ENCODE measurements around the gene LRRK1.

Gene LRRK1

DNA sequence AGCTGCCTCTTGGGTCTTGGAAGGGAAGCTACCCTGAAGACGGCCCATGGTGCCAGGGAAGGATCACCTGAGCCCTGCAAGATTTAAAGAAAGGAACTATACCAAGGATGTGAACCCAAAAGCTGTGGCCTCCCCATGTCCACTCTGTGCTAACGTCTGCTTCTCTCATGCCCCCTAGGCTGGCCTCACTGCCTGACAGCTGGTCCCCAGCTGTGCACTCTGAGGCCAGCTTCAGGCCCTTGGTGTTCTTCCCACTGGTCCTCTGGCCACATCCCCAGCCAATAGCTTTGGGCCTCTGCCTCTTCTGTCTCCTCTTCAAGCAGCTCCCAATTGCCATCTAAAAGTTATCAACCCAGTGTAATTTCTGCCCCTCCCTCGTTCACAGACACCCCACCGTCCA, 5.2 kb upstream of the LRRK1 start:
- no peak for DNase-seq

DNA sequence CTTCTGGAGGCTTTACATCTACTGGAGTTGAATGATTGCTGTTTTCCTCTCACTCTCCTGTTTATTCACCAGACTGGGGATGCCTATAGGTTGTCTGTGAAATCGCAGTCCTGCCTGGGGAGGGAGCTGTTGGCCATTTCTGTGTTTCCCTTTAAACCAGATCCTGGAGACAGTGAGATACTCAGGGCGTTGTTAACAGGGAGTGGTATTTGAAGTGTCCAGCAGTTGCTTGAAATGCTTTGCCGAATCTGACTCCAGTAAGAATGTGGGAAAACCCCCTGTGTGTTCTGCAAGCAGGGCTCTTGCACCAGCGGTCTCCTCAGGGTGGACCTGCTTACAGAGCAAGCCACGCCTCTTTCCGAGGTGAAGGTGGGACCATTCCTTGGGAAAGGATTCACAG, 4.3 kb upstream of the LRRK1 start:
- peak; percentile 3 for DNase-seq

DNA sequence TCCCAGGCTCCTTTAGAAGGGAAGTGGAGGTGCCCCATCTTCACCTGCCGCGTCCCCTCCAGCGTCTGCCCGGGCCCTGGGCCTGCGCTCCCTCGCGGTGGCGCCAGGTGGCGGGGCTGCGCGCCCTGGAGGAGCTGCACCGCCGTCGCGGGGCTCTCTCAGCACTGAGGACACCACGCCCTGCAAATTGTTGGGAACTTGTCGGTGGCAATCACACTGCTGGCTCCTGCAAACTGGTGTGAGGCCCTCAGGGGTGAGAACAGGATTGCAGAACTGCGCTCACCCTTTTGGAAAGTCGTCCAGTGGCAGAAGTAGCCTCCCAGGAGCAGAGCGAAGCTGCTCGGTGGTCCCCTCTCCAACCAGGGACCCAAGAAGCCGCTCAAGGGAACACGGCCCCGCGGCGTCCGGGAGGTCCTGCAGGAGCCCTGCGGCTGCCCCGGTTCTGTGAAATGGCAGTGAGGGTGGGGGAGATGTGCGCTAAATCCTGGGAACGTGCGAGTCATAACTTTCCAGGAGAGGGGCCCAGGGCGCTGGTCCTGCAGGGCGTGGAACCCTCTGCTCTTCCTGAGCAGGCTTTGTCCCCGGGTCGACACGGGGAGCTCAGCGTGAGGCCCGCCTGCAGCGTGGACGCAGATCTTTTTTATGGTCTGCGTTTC, 995 bp upstream of the LRRK1 start:
- DNase-seq, result peak; percentile 70

DNA sequence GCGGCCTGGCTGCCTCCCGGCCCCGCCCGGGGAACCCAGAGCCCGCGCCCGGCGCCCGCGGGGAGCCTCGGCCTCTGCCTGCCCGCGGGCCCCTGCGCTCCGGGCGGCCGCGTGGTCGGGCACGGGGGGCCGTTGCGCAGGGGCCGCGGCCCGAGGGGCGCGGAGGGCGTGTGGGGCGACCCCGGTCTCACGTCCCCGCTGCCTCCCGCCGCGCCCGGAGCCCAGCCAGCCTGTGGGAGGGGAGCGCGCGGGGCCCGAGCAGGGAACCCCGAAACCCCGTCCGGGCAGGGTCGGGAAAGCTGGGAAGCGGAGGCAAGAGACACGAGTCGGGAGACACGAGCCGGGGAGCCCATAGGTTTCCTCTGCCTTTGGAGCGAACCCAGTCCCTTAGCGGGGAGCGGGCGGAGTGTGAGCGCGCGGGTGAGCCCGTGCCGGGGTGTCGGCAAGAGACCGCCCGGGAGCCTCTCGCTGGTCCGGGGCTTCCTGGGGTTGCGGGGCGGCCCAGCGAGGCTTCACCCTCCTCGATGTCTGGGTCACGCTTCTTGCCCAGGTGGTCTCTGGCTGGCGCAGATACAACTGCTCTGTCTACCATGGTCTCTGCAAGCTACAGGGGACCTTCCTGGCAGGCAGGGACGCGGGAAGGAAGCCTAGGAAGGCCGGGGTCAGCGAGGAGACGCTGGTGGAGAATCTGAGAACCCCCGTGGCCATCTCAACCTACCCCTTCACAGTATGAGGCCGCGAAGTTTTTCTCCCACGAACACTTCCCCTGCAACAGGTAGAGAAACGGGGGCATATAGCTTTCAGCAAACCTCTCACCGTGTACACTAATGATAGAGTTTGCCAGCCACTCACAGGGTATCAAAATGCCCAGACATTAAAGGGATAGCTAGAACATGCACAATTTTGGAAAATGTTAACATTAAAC, 586 bp downstream of the LRRK1 start:
- DNase-seq, result peak; percentile 26

DNA sequence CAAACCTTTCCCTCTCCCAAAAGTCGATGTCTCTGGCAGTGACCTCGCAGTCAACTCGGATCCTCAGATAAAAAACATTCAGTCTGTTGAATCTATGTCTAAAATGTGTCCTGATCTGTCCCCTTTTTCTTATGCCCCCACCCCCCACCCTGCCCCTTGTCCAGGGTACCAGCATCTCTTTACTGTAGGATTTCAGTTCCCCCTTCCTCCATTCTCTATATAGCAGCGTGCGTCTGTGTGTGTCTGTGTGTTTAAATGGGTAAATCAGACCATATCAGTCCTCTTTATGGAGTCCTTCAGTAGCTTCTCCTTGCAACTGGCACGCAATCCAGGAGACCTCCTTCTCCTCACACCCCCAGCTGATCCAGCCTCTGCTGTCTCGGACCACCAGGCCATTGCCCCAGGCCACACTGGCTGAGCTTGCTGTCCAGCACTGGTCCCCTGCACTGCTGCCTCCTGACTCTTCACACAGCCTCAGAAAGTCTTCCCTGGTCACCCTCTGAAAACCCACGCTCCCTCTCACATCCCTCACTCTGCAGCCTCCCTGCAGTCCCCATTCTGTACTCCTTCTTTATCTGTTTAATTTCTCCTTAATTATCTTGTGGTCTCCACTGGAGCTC, 1.5 kb downstream of the LRRK1 start:
- no peak for DNase-seq

DNA sequence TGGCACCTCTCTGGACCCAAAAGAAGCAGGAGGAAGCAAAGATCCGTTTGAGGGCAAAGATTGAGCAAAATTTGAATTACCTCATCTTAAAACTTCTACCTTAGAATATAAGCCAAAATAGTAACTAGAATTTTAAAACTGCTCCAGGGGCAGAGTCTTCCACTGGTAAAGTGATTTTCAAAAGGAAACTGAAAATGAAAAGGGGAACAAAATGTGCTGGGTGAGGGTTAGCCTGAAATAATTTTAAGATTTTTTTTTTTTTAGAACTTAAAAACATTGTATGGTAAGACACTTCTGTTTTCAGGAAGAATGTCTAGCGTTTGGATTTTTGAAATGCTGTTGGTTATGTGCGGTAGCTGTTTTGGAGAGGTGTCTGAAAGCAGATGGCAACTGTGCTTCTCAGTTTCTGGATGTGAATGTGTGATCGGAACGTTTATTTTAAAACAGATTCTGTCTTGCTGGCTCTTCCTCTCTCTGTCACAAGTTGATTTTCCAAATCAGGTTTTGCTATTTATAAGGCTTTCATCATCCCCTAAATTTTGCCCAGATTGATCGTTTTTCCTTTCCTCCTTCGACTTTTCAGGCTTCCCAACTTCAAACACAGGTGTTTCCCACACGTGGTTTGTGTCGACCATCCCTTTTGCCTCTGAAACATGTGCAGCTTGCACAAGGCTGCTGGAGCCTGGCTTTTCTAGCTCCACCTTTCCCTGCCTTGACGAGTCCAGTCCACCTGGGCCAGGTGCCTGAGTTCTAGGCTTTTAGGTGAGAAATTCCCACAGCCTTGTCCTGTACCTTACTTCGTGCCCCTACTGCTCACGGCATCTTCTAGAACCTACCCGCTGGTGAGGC, 3.3 kb downstream of the LRRK1 start:
- no peak for DNase-seq

DNA sequence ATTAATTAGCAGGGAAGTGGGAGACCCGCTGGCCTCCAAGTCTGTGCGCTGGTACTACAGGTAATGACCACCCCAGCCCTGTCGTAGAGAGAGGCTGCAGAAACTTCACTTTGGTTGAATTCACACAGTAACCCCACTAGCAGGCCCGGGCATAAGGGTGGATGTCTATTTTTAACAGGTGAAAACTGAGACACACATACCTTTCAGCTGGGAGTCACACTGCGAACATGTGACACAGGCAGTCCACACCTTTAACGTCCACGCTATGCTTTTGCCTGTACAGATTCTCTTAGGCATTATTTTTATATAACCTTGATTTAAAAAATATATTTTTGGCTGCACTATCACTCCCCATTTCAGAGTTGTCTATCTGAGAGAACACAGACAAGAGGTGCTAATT, 3.9 kb downstream of the LRRK1 start:
- no peak for DNase-seq

DNA sequence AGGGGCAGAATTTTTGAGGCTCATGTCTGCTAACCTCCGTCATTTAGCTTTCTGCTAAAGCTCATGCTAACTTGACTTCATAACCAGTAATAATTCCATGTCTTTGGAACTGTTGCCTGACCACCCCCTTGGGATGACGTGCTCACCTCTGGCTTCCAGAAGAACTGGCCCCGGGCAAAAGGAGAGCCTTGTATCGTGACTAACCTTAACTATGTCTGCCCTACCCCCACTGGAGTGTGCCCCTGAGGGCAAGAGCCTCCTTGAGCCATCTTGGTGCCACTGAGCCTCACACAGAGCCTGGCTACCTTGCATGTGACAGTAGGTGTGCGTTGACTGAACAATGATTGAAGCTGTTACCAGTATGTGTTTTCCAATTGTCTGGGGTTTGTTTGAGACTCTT, 4.7 kb downstream of the LRRK1 start:
- no peak for DNase-seq

DNA sequence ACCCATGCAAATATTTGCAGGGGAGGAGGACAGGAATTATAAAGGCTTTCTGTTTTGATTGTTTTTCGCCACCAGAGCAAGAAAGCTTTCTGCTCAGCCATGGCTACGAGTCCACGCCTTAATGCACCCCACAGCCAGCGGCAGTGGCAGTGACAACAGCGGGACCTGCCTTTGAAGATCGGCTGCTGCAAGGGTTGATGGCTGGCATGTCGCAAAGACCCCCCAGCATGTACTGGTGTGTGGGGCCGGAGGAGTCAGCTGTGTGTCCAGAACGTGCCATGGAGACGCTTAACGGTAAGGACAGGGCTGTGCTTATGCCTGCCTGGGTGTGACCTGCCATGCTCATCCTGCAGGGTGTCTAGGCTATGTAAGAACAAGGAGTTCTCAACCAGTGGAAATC, 5.3 kb downstream of the LRRK1 start:
- no peak for DNase-seq

DNA sequence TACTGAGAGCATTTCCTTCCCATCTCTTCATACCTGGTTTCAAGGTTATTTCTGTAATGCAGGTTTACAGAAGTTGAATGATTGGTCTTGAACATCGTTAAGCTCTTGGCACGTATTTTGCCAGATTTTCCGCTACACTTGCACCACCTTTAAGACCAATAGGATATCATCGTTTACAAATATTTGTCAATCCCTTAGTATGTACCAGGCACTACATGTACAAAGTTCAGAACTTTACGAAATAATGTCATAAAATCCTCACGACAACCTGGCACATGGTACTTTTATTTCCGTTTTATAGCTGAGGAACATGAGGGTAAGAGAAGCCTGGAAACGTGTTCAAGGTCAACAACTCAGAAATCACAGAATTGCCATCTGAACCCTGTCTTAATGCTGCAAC, 6.3 kb downstream of the LRRK1 start:
- DNase-seq, result no peak

DNA sequence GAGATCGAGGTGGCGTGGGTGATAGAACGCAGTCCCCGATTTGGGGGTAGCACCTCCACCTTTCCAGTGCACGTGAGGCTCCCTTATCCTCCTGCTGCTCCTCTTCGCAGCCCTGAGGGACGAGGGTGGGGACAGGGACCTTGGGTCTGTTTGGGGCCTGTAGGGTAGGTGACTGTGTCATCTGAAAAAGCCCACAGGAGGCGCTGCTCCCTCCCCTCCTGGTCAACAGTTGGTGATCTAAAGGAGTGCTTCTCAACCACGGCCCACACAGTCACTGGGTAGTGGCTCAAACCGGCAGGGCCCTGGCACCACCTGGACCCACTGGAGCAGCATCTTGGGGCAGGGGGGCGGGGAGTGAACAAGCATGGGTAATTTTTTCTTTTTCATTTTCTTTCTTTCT, 7.1 kb downstream of the LRRK1 start:
- no peak for DNase-seq

DNA sequence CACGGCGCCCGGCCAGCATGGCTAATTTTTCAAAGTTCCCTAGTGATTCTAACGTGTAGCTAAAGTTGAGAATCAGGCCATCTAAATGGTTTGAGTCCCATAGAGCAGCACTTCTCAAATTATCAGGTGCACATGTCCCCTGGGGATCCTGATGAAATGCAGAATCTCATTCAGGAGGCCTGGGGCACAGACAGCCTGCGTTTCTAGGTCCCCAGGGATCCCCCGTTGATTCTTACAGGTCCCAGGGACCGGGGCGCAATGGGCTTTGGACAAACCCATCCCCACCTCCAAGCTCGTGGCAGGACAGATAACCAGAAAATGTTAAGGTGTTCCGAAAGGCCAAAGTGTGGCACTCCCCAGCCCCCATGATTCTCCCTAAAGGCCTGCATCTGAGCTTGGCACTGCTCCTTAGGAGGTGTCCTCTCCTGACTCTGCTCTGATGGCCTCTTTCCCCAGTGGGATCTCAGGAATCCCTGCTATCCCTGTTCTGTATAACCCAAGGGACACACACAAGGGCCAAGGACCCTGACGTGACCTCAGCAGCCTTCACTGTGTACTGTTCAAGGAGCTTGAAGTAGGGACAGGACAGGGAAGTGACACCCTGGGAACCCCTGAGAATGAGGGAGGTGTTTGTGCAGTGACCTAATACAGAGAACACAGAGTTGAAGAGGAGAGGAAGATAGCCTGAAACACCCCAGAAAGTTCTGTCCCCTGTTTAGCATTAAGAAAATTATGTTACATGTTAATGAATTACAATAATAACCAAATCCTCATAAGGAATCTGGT, 8.0 kb downstream of the LRRK1 start:
- DNase-seq, result no peak

DNA sequence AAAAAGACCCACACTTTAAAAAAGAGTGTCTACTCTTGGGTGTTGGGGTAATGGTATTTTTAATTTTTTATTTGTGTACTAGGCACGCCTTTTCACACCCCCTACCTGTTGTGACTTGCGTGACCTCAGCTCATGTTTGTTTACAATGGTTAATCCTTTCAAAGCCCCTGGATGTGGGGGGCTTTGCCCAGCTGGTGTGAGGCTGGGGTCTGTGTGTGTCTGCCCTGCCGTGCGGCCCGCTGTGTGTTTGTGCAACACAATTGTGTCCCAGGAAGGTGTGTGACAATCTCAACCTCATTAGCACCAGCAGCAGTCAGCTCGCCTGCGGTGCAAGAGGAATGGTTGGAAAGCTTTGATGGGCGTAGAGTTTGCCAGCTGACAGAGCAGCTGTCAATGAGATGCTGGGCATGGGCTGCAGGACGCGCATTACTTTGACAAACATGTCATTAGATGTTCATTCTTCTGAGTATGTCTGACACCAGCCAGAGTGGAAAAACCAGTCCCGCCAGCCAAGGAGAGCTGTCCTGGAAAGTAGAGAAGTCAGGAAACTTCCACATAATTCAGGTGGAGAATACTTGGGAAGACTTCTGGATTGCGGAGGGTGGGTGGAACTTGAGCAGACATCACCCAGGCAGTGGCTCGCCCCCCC, 9.6 kb downstream of the LRRK1 start:
- DNase-seq, result no peak

DNA sequence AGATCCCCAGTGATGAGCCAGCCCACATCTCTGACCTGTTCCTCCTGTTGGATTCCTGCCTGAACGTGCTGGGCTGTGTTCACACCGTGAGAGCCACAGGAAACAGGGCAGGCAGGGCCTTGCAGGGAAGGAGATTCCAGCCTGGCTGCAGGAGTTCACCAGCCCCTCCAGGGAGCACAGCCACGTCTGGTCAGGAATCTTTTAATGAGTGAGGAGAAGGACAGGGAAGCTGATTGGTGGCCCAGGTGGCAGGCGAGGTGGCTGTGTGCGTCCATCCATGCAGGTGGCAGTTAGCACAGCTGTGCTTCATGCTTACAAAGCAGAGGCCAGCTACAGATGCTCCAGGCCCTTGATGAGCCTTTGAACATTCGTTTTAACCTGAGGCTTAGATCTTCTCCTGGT, 10.5 kb downstream of the LRRK1 start:
- no peak for DNase-seq

DNA sequence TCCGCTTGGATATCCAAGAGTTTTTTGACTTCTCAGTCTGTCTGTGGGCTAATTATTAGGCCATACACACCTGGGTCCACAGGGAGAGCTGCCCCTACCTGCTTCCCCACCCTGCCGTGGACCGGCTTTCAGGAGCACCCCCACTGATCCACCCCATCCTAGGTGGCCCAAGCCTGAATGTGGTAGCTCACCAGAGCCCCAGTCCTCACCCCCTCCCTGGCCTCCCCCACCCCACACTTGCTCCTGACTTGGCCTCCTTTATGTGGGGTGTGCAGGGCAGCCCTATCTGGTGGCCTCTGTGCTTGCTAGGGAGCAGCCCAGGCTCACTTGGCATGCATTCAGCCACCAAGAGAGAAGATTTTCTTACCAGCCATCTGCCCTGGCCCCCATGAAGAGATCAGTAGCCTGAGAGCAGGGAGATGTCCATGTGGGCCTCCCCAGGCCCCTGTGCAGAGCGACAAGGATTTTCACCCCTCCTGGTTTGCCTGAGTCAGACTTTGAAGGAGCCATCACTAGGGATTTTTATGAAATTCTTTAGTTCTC, 11.2 kb downstream of the LRRK1 start:
- DNase-seq, result no peak

DNA sequence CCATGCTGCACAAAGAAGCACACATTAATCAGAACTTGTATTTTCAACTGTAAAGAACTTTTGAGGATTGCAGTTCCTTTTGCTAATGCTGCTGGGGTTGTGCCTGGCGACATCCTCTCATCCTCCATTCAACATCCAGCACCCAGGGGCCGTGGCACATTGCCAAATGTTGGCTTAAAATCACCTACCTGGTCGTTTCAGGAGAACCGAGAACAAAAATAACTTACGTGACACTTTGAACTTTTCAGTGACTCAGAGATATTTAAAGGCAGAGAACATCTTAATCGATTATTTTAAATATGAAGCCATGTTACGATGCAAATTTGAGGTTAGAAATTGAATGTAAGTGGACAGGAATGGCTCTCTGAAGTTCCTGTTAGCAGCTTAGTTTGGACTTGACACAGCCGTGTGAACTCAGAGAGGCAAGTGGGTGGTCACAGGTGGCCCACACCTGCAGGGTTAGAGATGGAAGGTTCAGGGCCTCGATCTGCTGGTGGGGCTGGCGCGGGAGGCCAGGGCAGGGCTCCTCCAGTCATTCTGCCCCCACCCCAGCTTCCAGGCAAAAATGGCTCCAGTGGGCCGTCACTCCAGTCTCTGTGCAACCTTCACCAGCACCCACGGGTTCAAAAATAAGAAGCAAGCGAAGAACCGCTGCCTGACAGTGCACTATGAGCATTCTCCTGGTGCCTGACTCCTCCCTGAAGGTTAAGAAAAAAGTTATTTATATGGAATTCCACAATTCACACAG, 12.2 kb downstream of the LRRK1 start:
- DNase-seq, result no peak

DNA sequence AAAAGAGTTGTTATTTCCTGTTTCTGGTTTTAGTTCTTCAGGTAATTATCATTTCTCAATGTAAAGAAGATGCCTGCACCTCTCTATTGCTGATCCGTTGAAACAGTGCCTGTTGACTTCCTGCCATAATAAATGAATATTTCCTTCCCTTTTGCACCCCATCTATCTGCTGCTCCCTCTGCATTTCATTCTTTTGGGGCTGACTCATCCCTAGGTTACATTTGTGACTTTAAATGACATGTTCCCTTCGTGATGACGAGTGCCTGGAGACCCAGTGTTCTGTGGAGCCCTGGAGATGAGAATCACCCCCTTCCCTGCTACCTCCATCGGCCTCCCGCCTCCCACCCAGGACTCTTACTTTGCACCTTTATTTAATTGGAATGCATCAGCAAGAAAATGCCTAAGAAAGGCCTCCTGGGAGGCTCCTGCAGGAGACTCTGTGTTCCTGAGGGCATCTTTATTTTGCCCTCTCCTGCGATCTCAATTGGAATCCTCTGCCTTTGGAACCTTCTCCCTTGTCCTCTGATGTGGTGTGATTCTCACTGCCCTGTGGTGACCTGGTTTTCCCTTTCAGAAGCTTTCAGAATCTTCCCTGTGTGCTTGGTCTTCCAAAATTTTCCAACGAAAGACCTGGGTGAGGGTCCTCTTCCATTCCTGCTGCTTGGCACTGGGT, 13.7 kb downstream of the LRRK1 start:
- DNase-seq, result peak; percentile 8

DNA sequence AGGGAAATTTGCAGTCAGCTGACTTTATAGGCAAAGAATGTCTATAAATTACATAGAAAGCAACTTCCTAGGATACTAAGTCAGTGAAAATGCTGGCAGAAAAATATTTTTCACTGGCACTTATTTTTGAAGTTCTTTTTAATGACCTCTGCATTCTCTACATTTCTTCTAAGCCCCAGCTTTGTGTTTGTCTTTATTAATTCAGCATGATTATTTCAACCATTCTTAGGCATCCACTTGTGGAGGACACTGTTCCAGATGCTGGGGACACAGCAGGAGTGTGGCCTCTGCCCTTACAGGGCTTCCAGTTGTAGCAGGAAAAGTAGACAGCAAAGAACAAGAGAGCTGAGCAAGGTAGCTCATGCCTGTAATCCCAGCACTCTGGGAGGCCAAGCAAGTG, 15.0 kb downstream of the LRRK1 start:
- no peak for DNase-seq

DNA sequence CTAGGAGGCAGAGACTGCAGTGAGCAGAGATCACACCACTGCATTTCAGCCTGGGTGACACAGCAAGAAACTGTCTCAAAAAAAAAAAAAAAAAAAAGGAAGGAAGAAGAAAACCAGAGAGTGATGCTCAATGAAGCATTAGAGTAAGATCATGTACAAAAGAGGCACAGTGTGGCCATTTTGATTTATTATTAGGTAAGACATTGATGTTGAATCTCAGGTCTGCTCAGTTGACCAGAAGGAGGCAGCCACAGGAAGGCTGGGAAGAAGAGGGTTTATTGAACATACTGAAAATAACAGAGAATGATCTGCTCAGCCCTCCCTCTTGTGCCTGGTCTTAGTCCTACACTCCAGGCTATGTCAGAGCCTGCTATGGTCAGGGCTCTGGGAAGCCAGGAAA, 15.6 kb downstream of the LRRK1 start:
- no peak for DNase-seq

DNA sequence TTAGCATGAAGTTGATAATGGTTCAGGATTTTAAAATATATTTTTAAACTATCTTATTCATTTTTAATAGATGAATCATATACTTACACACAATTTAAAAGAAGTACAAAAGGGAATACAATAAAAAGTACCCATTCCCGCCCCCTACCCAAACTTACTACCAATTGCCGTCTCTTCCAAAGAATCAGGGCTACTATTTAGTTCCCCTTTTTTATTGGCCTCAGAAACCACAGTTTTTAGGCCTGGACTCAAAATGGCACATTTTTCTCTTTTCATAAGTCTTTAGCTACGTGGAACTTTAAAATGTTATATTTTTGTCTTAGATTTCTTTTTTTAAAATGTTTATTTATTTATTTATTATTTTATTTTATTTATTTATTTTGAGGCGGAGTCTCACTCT, 18.0 kb downstream of the LRRK1 start:
- DNase-seq, result no peak

All from fibroblast of skin of right quadriceps (primary cell).